NCI-H82 (cell line): ENCODE data around the gene ATOH7.
A peak's percentile ranks its signal among the peaks of the same experiment; 100 is the strongest.
"Not testable (repeated sequence)": the region's sequence is repeated elsewhere in the genome, so short reads cannot be mapped to it uniquely, and the experiment has no call there.

ENCODE experiments used
- DNase-seq: peaks from one replicate; lab custom pipeline; 2025; lab: John Stamatoyannopoulos, UW

ATOH7 gene

DNA sequence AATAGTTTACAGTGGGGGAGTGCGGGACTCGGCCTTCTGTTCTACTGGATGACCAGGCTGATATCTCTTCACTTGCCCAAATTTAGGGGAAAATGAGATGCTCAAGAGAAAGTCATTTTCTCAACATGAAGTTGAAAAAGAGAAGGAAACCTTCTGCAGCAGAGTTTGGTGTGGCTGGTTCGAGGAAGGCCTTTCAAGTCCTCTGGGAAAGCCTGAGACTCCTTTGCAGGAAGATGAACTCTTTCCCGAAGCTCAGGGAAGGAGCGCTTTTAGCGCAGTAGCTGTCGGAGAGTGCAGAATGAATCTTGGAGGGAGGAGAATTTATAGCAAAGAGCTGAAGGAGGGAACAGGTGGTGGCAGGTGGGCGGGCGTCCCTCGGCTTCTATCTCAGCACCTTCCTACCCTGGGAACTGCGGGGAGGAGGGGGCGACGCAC, at the start of gene ATOH7:
TSS of gene ATOH7 (minus strand) at position 297 of the 435 bp plus-strand sequence. CDS start 436 bp downstream, outside the sequence.
- peak; percentile 97 for DNase-seq

- DNase-seq, result no peak
These were observed 48.8 kb upstream of the ATOH7 start for GRCh38 chr10:68280758-68281157.

DNA sequence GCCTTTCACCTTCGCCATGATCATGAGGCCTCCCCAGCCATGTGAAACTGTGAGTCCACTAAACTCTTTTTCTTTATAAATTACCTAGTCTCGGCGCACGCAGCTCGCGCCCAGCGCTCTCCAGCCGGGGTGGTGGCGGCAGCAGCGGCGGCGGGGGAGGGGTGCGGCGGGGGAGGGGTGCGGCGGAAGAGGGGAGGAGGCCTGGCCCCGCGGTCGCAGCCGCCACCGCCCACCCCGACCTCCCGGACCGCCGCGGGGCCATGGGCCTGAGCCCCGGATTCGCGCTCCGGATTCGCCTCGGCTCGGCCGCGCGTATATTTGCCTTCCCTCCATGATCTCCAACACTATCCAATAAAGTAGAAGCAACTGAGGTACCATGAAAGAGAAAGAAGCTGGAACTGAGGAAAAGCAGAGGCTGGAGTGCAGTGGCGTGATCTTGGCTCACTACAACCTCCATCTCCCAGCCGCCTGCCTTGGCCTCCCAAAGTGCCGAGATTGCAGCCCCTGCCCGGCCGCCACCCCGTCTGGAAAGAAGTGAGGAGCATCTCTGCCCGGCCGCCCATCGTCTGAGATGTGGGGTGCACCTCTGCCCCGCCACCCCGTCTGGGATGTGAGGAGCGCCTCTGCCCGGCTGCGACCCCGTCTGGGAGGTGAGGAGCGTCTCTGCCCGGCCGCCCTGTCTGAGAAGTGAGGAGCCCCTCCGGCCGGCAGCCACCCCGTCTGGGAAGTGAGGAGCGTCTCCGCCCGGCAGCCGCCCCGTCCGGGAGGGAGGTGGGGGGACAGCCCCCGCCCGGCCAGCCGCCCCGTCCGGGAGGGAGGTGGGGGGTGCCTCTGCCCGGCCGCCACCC, 47.2 kb upstream of the ATOH7 start:
- not testable (repeated sequence) for DNase-seq

DNA sequence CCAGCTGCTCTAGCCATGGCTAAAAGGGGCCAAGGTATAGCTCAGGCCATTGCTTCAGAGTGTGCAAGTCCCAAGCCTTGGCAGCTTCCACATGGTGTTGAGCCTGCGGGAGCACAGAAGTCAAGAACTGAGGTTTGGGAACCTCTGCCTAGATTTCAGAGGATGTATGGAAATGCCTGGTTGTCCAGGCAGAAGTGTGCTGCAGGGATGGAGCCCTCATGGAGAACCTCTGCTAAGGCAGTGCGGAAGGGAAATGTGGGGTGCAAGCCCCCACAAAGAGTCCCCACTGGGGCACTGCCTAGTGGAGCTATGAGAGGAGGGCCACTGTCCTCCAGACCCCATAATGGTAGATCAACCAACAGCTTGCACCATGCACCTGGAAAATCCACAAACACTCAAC, 45.9 kb upstream of the ATOH7 start:
- DNase-seq, result not testable (repeated sequence)

DNA sequence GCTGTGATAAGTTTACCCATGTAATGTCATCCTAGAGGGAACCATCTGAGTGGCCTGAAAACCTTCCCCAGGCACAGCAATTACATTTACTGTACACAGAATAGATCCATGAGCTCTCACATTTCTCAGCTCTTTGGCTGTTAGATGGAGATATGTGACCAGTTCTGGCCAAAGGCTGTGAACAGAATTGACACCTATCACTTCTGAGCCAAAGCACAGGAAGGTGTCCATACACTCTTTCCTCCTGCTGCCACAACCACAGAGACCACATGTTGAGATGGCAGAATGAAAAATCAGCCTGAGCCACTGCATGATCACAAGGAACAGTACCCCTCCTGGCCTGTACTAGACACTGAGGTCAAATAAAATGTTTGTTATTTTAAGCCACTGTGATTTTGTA, 44.3 kb upstream of the ATOH7 start:
- no peak for DNase-seq

DNA sequence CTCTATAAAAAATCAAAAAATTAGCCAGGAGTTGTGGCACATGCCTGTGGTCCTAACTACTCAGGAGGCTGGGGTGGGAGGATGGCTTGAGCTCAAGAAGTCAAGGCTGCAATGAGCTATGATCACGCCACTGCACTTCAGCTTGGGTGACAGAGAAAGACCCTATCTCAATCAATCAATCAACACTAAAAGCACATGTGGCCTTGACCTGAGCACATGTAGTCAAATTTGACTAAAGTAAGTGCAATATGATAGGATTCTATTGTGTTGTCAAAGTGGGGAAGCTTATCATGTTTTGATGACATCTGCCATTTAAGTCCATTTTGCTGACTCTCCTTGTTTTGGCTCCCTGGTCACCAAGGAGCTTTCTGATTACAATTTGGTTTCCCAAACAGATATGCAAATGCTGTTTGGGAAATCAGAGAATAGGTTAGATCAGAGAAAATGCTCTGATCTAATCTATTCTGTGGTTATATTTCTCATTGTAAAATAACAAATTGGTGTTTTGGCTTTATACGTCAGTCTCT, 43.8 kb upstream of the ATOH7 start:
- no peak for DNase-seq

GRCh38 chr10:68272833-68273232, 40.9 kb upstream of the ATOH7 start:
- DNase-seq, result no peak

GRCh38 chr10:68271196-68271882, 39.4 kb upstream of the ATOH7 start:
- peak; percentile 98 for DNase-seq

- DNase-seq, result peak; percentile 8
These were observed 37.8 kb upstream of the ATOH7 start for GRCh38 chr10:68269562-68270290.

DNA sequence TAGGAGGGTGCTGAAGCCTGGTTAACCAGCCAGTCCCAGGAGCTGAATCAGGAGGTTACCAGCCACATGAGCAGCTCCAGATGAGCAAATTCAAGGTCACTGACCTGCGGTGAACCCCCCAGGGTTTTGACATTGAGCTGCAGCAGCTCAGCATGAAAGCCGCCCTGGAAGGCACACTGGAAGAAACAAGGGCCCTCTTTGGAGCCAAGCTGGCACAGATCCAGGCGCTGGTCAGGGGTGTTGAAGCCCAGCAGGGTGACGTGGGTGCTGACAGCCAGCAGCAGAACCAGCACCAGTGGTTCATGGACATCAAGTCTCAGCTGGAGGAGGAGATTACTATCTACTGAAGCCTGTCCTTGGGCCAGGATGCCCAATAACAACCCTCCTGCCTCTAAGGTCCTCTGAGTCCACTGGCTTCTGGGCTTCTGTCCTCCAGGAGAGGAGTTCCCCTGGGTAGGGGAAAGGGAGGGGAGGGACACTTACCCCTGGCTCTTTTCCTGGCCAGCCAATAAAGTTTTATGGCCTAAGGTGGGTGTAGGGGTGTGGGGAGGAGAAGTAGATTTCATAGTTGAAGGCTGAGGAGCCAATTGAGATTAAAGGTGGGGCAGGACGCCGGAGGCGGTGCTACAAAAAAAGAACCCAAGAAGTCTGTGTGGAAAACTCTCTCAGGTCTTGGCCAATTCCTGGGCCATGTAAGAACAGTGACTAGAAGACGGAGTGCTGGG, 29.4 kb upstream of the ATOH7 start:
- DNase-seq, result no peak

DNA sequence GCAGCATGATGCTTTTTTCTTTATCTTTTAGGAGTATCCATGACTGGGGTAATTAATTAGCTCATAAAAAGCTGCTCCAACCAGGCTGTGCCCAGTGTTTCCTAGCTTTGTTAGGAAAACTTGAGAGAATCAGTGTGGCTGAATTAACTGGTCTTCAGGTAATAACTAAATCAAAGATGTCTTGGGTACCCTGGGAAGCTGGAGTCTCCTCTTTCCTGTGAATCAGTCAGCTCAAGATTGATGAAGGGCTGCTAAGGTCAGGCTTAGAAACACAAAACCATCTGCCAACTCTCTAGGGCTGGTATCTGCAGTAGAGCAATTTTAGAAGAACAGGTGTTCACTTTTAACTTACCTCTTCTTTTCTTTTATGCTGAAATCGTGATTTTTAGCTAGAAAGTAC, 21.4 kb upstream of the ATOH7 start:
- peak; percentile 83 for DNase-seq

- peak; percentile 52 for DNase-seq
These were observed 19.9 kb upstream of the ATOH7 start for GRCh38 chr10:68251625-68252495.

DNA sequence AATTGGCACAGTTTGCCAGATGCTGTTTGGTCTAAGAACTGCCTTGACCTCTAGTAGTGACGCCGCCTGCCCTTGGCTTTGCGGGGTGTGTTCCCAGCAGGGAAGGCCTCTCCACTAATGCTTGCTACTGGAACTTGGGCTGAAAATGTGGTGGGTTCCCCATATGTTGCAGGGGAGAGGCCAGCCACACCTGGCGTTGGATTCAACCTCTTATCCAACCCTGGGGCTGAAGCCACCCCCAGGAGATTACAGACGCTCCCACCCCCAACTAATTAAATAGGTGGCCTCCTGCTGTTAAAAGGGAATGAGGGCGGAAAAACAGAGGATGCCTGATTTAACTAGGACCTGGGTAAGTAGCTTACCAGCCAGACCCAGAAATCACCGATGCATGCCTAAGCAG, 19.2 kb upstream of the ATOH7 start:
- peak; percentile 99 for DNase-seq

- no peak for DNase-seq
These were observed 17.4 kb upstream of the ATOH7 start for GRCh38 chr10:68249297-68249696.

GRCh38 chr10:68247931-68248330, 16.0 kb upstream of the ATOH7 start:
- DNase-seq, result no peak

DNA sequence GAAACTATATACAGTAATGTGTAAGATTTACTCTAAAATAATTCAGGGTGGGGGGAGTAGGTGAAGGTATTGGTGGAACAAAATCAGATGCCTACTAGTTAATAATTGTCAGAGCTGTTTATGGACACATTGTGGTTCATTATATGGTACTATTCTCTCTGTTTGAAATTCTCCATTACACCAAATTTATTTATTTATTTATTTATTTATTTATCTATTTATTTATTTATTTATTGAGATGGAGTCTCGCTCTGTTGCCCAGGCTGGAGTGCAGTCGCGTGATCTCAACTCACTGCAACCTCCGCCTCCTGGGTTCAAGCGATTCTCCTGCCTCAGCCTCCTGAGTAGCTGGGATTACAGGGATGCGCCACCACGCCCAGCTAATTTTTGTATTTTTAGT, 14.5 kb upstream of the ATOH7 start:
- DNase-seq, result not testable (repeated sequence)

DNA sequence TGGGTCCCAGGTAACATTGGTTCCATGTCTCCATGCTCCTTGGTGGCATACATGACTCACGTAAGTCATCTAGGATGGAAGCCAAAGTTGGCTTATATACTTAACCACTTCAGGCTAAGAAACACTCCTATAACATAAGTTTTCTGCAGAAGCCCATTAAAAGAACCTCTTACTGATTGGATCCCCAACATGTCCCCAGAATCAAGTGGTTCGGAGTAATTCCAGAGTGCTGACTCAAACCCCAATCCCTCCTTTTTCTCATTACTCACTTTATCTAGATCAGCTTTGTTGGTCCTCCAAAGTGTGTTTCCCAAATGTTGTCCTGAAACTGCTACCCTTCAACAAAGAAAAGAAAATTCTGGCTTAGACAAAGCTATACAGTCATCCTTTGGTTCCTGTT, 10.1 kb upstream of the ATOH7 start:
- DNase-seq, result no peak

DNA sequence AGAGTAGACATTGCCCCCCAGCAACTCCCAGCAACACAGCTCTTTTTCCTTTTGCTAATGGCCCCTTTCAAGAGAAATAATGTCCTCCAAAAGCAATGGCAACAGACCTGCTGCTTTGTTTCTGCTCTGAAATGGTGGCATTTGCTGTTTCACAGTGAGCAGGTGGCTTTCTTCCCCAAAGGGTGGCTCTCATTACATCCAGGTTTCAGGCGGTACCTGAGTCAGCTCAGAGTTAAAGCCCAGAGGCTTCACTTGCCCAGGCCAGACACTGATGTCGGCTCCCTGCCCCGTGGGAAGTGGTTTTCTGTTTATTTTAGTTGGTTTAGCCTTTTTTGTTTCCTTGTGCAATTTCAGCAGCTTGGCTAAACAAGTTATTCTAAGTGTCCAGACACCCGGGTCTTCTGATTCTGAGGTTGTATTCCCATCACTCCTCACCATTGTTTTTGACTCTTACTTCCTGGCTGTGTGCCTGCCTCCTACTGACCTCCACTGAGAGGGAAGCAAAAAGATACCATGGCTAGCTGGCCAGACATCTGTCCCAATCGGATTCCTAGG, 7.8 kb upstream of the ATOH7 start:
- no peak for DNase-seq

GRCh38 chr10:68239069-68239468, 7.2 kb upstream of the ATOH7 start:
- DNase-seq, result peak; percentile 18

GRCh38 chr10:68238371-68238770, 6.5 kb upstream of the ATOH7 start:
- DNase-seq, result no peak
